ENCODE results near the gene UBE3A. TPM values are rescaled to one million over a fixed set of nuclear protein-coding genes. Genes with fewer than 3 reads are reported as not detected.

The UBE3A gene
- total RNA-seq, 1 donor from 2014 or later, result 99.9 TPM

DNA sequence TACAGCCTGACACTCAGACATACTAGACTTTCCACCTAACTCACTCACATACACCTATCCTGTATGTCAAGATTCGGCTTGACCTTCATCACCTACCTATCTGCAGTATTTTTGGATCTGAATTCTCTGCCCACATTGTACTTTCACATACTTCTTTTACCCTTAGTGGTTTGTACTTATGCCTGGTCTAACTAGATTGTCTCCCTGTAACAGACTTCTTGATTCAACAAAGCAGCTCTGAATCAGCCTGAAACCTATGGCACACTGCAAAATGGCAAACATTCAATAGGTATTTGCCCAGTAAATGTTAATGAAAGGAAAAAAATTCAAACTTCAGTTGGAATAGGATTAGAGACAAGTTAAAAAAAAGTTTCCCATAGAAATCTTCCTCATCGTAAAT is 106.5 kb downstream of the UBE3A start:
- Mint-ChIP-seq H3K4me3 (no peak overlapping the region), H3K27me3 (ENCODE audit: low read depth) (no peaks in the 10 kb centered on the region), H3K27ac (ENCODE audit: unreplicated experiment) (no peak overlapping the region), H3K4me1 (peaks cover 26% of the 10 kb centered on the region), H3K36me3 (ENCODE audit: low read depth) (peaks cover 50% of the 10 kb centered on the region), H3K9me3 (peaks cover 15% of the 10 kb centered on the region)
- no peak for DNase-seq (ENCODE audit: low read depth, low spot score)
- TF ChIP-seq, protein P1, sequence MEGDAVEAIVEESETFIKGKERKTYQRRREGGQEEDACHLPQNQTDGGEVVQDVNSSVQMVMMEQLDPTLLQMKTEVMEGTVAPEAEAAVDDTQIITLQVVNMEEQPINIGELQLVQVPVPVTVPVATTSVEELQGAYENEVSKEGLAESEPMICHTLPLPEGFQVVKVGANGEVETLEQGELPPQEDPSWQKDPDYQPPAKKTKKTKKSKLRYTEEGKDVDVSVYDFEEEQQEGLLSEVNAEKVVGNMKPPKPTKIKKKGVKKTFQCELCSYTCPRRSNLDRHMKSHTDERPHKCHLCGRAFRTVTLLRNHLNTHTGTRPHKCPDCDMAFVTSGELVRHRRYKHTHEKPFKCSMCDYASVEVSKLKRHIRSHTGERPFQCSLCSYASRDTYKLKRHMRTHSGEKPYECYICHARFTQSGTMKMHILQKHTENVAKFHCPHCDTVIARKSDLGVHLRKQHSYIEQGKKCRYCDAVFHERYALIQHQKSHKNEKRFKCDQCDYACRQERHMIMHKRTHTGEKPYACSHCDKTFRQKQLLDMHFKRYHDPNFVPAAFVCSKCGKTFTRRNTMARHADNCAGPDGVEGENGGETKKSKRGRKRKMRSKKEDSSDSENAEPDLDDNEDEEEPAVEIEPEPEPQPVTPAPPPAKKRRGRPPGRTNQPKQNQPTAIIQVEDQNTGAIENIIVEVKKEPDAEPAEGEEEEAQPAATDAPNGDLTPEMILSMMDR (conservative IDR thresholded peaks at IDR 0.05), result no peak

DNA sequence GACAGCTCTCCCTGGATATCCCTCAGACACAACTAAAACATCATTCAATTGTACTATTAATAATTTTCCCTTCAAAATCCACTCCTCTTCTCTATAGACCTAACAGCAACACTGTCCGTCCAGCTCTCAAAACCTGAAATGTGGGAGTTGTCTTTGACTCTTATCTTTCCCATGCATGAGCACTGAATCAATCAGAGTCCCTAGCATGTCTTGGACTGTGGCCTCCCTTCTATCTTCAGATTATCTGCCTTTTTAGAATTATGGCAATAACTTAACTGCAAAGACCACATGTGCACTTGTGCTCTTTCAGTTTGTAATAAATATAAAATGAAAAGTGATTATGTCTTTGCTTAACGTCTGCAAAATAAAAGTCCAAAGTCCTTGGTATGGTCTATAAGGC is 107.0 kb downstream of the UBE3A start:
- no peak for DNase-seq (ENCODE audit: low read depth, low spot score)
- H3K36me3 Mint-ChIP-seq (ENCODE audit: low read depth), result peaks cover 52% of the 10 kb centered on the region
- H3K4me3 Mint-ChIP-seq, result no peak overlapping the region
- peaks cover 15% of the 10 kb centered on the region for H3K9me3 Mint-ChIP-seq
- no peaks in the 10 kb centered on the region for H3K27me3 Mint-ChIP-seq (ENCODE audit: low read depth)
- H3K4me1 Mint-ChIP-seq, result peaks cover 26% of the 10 kb centered on the region
- H3K27ac Mint-ChIP-seq (ENCODE audit: unreplicated experiment), result no peak overlapping the region
- TF ChIP-seq, protein P1 (conservative IDR thresholded peaks at IDR 0.05), result no peak

DNA sequence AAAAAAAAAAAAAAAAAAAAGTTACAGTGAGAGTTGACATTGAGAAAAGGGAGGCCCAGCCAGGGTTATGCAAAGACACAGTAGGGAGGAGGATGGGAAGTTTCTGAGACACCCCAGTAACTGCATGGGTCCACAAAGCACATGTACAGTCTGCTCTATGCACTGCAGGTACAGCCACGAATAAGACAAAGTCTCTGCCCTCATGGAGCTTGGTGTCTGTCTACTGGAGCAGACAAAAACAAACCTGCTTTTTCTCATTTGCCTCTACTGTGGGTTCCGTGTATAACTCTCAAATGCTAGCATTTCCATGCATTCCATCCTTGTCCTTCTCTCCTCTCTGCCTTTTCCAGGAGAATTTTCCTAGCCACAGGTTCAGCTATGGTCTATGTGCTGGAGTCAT is 107.4 kb downstream of the UBE3A start:
- Mint-ChIP-seq H3K27ac (ENCODE audit: unreplicated experiment) (no peak overlapping the region), H3K36me3 (ENCODE audit: low read depth) (peaks cover 52% of the 10 kb centered on the region), H3K9me3 (peaks cover 15% of the 10 kb centered on the region), H3K27me3 (ENCODE audit: low read depth) (no peaks in the 10 kb centered on the region), H3K4me3 (no peak overlapping the region), H3K4me1 (peaks cover 26% of the 10 kb centered on the region)
- no peak for DNase-seq (ENCODE audit: low read depth, low spot score)
- TF ChIP-seq, protein P1 (conservative IDR thresholded peaks at IDR 0.05), result no peak

DNA sequence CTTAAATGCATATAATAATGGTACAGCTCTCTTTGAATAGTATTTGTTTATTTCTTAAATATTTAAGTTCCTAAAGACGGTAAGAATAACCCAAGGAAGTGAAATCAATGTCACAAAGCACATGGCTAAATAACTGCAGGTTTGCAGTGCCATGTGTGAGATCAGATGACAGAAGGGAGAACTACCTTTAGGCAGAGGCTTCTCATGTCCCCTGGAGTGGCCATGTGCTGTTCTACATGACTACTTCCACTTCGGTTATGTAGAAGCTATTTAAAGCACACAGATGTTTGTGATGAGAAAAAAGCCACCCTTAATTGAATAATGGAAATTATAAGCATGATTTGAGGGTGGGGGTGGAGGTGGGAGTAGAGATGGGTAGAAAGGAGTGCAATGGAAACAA is 109.1 kb downstream of the UBE3A start:
- Mint-ChIP-seq H3K27ac (ENCODE audit: unreplicated experiment) (no peak overlapping the region), H3K36me3 (ENCODE audit: low read depth) (peaks cover 44% of the 10 kb centered on the region), H3K27me3 (ENCODE audit: low read depth) (no peaks in the 10 kb centered on the region), H3K4me3 (no peak overlapping the region), H3K9me3 (peaks cover 9% of the 10 kb centered on the region), H3K4me1 (peaks cover 26% of the 10 kb centered on the region)
- TF ChIP-seq, protein P1 (conservative IDR thresholded peaks at IDR 0.05), result no peak
- no peak for DNase-seq (ENCODE audit: low read depth, low spot score)

DNA sequence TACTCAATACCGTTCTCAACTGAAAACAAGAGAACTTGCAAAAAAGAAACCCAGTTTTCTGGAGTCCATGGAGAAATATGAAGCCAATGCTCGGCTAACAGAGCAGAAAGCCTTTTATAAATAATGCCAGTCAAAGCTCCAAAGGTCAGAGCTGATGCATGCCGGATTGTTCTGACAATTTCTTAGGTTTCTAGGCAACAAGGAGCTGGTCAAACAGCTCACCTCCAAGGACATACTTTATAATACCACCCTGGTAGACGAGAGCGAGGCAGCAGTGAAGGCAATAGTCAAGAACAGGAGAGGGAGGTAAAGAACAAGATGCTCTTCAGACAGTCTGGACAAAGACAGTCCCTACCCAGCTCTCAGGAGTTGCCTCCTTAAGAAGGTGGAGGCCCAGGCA is 111.1 kb downstream of the UBE3A start:
- Mint-ChIP-seq H3K9me3 (peaks cover 11% of the 10 kb centered on the region), H3K27ac (ENCODE audit: unreplicated experiment) (no peak overlapping the region), H3K36me3 (ENCODE audit: low read depth) (peaks cover 47% of the 10 kb centered on the region), H3K27me3 (ENCODE audit: low read depth) (no peaks in the 10 kb centered on the region), H3K4me3 (no peak overlapping the region), H3K4me1 (peaks cover 26% of the 10 kb centered on the region)
- TF ChIP-seq, protein P1 (conservative IDR thresholded peaks at IDR 0.05), result no peak
- DNase-seq (ENCODE audit: low read depth, low spot score), result no peak

DNA sequence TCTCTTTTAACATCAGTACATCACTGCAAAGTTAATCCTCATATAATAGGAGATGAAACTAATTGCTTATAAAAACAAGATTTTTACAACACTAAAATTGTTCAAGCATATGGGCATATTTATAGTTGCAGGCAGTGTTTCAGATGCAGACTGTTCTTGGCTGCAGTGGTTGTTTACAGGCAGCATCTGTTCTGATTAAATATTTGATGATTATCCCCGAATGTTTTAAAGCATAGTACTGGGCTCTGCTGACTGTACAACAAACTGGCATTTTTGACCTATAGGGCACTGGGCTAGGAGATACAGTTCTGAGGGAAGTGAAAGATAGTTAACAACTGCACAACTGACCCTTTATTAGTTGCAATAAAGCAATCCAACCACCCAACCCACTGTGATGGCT is 113.6 kb downstream of the UBE3A start:
- peaks cover 41% of the 10 kb centered on the region for H3K36me3 Mint-ChIP-seq (ENCODE audit: low read depth)
- H3K9me3 Mint-ChIP-seq, result peaks cover 13% of the 10 kb centered on the region
- DNase-seq (ENCODE audit: low read depth, low spot score), result no peak
- H3K4me1 Mint-ChIP-seq, result peaks cover 21% of the 10 kb centered on the region
- no peak overlapping the region for H3K27ac Mint-ChIP-seq (ENCODE audit: unreplicated experiment)
- peak overlapping the region; percentile 24 for H3K4me3 Mint-ChIP-seq
- TF ChIP-seq, protein P1 (conservative IDR thresholded peaks at IDR 0.05), result no peak
- H3K27me3 Mint-ChIP-seq (ENCODE audit: low read depth), result no peaks in the 10 kb centered on the region

Data from neural crest cell (in vitro differentiated cells).